Endothelial cell of umbilical vein (primary cell): ENCODE results near the gene ZNF146. TPM values are rescaled to one million over a fixed set of nuclear protein-coding genes. Genes with fewer than 3 reads are reported as not detected.

Experiments
- Bru-seq: library from RNA; stranded (reverse); fragments of 400-500 nt; gene quantifications from one replicate; lab custom pipeline; 2021; lab: Mats Ljungman, UMichigan
- BruChase-seq, 2 experiments: library from RNA; stranded (reverse); fragments of 400-500 nt; gene quantifications; one replicate each; lab custom pipeline; 2021; lab: Mats Ljungman, UMichigan
- BruUV-seq: library from RNA; stranded (reverse); fragments of 400-500 nt; replicated peaks from 2 replicates; lab custom pipeline; 2021; lab: Mats Ljungman, UMichigan
- CTCF ChIA-PET: fragments of 300-600, 350-600 bp; sonication (Branson Sonifier 250); formaldehyde crosslinking; loops from one replicate; lab custom pipeline; 2021; ENCODE audit warnings: antibody characterized with exemption, inconsistent platforms; lab: Charles Lee
- POLR2A ChIA-PET: fragments of 300-600, 350-600 bp; sonication (Branson Sonifier 250); formaldehyde crosslinking; loops from one replicate; lab custom pipeline; 2021; ENCODE audit warnings: antibody characterized with exemption, inconsistent platforms; lab: Charles Lee
- DNase-seq: peaks from one replicate; pipeline ENCODE4 v3.0.0-alpha.2; 2011; ENCODE audit warnings: low read depth, low spot score
- FAIRE-seq: peaks from 2 replicates; lab custom pipeline; 2011; peaks lifted over from hg19 to GRCh38; lab: Jason Lieb, UNC
- H2AFZ ChIP-seq: 2 replicates; pipeline ENCODE4 v1.6.0; 2012; ENCODE audit warnings: low read depth, low read length, control low read depth, inconsistent platforms
- H3K27ac ChIP-seq: 2 replicates; pipeline ENCODE4 v1.5.1; 2011; ENCODE audit warnings: low read depth, mild to moderate bottlenecking, control low read depth, low read length, moderate library complexity; ENCODE audit not compliant: insufficient read depth
- H3K27me3 ChIP-seq, 2 experiments: 2 replicates each; pipeline versions ENCODE4 v1.6.0 to v1.6.1; 2011; ENCODE audit warnings: low read length in 2 of 2, mixed read lengths in 1 of 2; ENCODE audit not compliant: control insufficient read depth in 2 of 2, insufficient read depth in 2 of 2
- H3K36me3 ChIP-seq, 2 experiments: 2 replicates in 1 of 2; 3 replicates in 1 of 2; pipeline ENCODE4 v1.5.1; 2011; ENCODE audit warnings: low read length in 2 of 2, mild to moderate bottlenecking in 1 of 2, moderate library complexity in 1 of 2; ENCODE audit not compliant: control insufficient read depth in 2 of 2, insufficient read depth in 2 of 2; ENCODE audit errors: extremely low read depth in 1 of 2
- H3K4me1 ChIP-seq: 3 replicates; pipeline ENCODE4 v1.5.1; 2011; ENCODE audit warnings: mild to moderate bottlenecking, low read length; ENCODE audit not compliant: control insufficient read depth, insufficient read depth; ENCODE audit errors: extremely low read depth
- H3K4me2 ChIP-seq: 2 replicates; pipeline ENCODE4 v1.6.1; 2011; ENCODE audit warnings: low read length, control low read depth, mixed read lengths; ENCODE audit not compliant: insufficient read depth
- H3K4me3 ChIP-seq, 3 experiments: fragments of 200-600 bp in 1 of 3; sonication (generic), shearing (Covaris generic) in 1 of 3; replicated peaks in 1 of 3; 2 replicates each; pipeline ENCODE4 v1.5.1; 2011 to 2016; ENCODE audit warnings: control low read depth in 3 of 3, low read length in 3 of 3, mild to moderate bottlenecking in 2 of 3, inconsistent platforms in 1 of 3, low read depth in 1 of 3, moderate library complexity in 1 of 3; ENCODE audit not compliant: insufficient read depth in 1 of 3
- H3K79me2 ChIP-seq: 2 replicates; pipeline ENCODE4 v1.6.0; 2012; ENCODE audit warnings: low read length, inconsistent platforms; ENCODE audit not compliant: control insufficient read depth, insufficient read depth
- H3K9ac ChIP-seq: replicated peaks from 2 replicates; pipeline ENCODE3; 2011; ENCODE audit warnings: low read length, control low read depth; ENCODE audit not compliant: insufficient read depth; ENCODE audit errors: extremely low read depth
- H3K9me1 ChIP-seq: replicated peaks from 3 replicates; pipeline ENCODE4 v1.6.0; 2011; ENCODE audit warnings: mild to moderate bottlenecking, low read length; ENCODE audit not compliant: control insufficient read depth, insufficient read depth; ENCODE audit errors: extremely low read depth
- H3K9me3 ChIP-seq: replicated peaks from 2 replicates; pipeline ENCODE4 v1.5.1; 2012; ENCODE audit warnings: low read length, inconsistent platforms; ENCODE audit not compliant: control insufficient read depth, insufficient read depth
- H4K20me1 ChIP-seq: replicated peaks from 2 replicates; pipeline ENCODE3; 2011; ENCODE audit warnings: mild to moderate bottlenecking, low read length; ENCODE audit not compliant: control insufficient read depth, insufficient read depth; ENCODE audit errors: extremely low read depth
- EZH2 ChIP-seq: IDR thresholded peaks from 2 replicates; pipeline ENCODE4 v1.6.1; 2012; ENCODE audit warnings: borderline replicate concordance, low read depth, mild to moderate bottlenecking, moderate library complexity, low read length, inconsistent platforms; ENCODE audit not compliant: severe bottlenecking
- FOS ChIP-seq: IDR thresholded peaks from 2 replicates; pipeline ENCODE4 v1.6.1; 2011; ENCODE audit warnings: mild to moderate bottlenecking, low read length, moderate library complexity, borderline replicate concordance; ENCODE audit not compliant: insufficient read depth
- GATA2 ChIP-seq: IDR thresholded peaks from 2 replicates; pipeline ENCODE4 v1.7.0; 2011; ENCODE audit warnings: low read depth, mild to moderate bottlenecking, moderate library complexity, mixed read lengths, low read length; ENCODE audit not compliant: insufficient read length, insufficient read depth
- JUN ChIP-seq: IDR thresholded peaks from 2 replicates; pipeline ENCODE4 v1.6.1; 2011; ENCODE audit warnings: borderline replicate concordance, low read depth; ENCODE audit not compliant: insufficient read length, insufficient read depth
- MYC ChIP-seq: IDR thresholded peaks from one replicate; pipeline ENCODE4 v1.6.1; 2011; ENCODE audit warnings: mild to moderate bottlenecking, low read depth, low read length
- POLR2A ChIP-seq: IDR thresholded peaks from 2 replicates; pipeline ENCODE4 v1.6.1; 2012; ENCODE audit warnings: low read depth, mild to moderate bottlenecking, control low read depth, low read length
- POLR2AphosphoS5 ChIP-seq: IDR thresholded peaks from 2 replicates; pipeline ENCODE4 v1.6.1; 2012; ENCODE audit warnings: low read depth, mild to moderate bottlenecking, control low read depth, low read length, moderate library complexity; ENCODE audit not compliant: insufficient read depth
- dilution Hi-C: fragments of 300-500 bp; cut with MboI; formaldehyde crosslinking; loops from one replicate; pipeline ENCODE4 v1.15.0; 2019; ENCODE audit warnings: low sequenced_read_pairs; ENCODE audit not compliant: extremely low pct_ligation_motif_present
- intact Hi-C: fragments of 100-400 bp; cut with micrococcal nuclease; formaldehyde crosslinking; loops from one replicate; pipeline ENCODE4 v1.10.0; 2022
- long read RNA-seq: library from polyadenylated mRNA; stranded (forward); transcript quantifications from one replicate; pipeline ENCODE4 v2.0.0, GENCODE V29; 2021
- polyA minus RNA-seq, 3 experiments: library from RNA; depleted of rRNA, polyadenylated mRNA; stranded (reverse); fragments of >200 nt; gene quantifications; 1 replicate in 1 of 3; 2 replicates in 2 of 3; pipeline ENCODE4 v1.2.3, GENCODE V29; 2011
- polyA plus RNA-seq, 4 experiments: library from polyadenylated mRNA; depleted of rRNA in 3 of 4; stranded (reverse) in 3 of 4; unstranded in 1 of 4; fragments of >200 nt; gene quantifications; 2 replicates each; pipeline versions ENCODE4 v1.2.1 to v1.2.3, GENCODE V29; 2011 to 2012; ENCODE audit warnings: missing spikeins in 1 of 4
- total RNA-seq: library from RNA; stranded (reverse); gene quantifications from 2 replicates; pipeline ENCODE4 v1.2.3, GENCODE V29; 2021
- TF ChIP-seq, protein P1 (sequence below), 2 donors: IDR thresholded peaks; 1 replicate in 1 of 2; 2 replicates in 1 of 2; pipeline ENCODE4 v1.5.1; 2011; ENCODE audit warnings: low read length in 2 of 2, mild to moderate bottlenecking in 2 of 2, moderate library complexity in 2 of 2, control low read depth in 1 of 2, inconsistent platforms in 1 of 2, low read depth in 1 of 2; ENCODE audit not compliant: insufficient read depth in 1 of 2; ENCODE audit errors: extremely low read depth in 1 of 2
- TF ChIP-seq, protein P2 (sequence below): IDR thresholded peaks from 2 replicates; pipeline ENCODE4 v1.6.1; 2011; ENCODE audit not compliant: insufficient read depth, insufficient read length

Gene ZNF146
- total RNA-seq (63.3 and 65.9 TPM in 2 replicates), polyA plus RNA-seq (9.7 and 17.8 TPM in 2 replicates), polyA minus RNA-seq (27.5 and 33.4 TPM in 2 replicates), Bru-seq, nascent RNA (percentile 95 among the genes with signal in this experiment), BruChase-seq, experiment 1, labeled RNA remaining after a 6-hour chase (percentile 94 among the genes with signal in this experiment), BruChase-seq, experiment 2, labeled RNA remaining after a 2-hour chase (percentile 98 among the genes with signal in this experiment)
- polyA plus RNA-seq (2011; cell fraction: cytosol; rRNA removed): 41.8 and 43.2 TPM in 2 replicates
- polyA plus RNA-seq (2011; cell fraction: nucleus; rRNA removed): 33.1 and 35.4 TPM in 2 replicates
- 73.0 and 89.2 TPM in 2 replicates for polyA plus RNA-seq (2012)
- polyA minus RNA-seq (2011; cell fraction: cytosol; rRNA and poly(A)+ RNA removed): 27.8 TPM
- 26.2 and 32.1 TPM in 2 replicates for polyA minus RNA-seq (2011; cell fraction: nucleus; rRNA and poly(A)+ RNA removed)
- long read RNA-seq, transcript ZNF146-201 (4 exons, 3,326 nt): major isoform, 20 of 92 reads
- long read RNA-seq, transcript ZNF146-202 (3 exons, 3,780 nt): minor isoform, 13 of 92 reads
- long read RNA-seq, partial matches to known transcripts: 0 of 92 reads
- long read RNA-seq, other reads (novel, unspliced or antisense): 54 of 92 reads

DNA sequence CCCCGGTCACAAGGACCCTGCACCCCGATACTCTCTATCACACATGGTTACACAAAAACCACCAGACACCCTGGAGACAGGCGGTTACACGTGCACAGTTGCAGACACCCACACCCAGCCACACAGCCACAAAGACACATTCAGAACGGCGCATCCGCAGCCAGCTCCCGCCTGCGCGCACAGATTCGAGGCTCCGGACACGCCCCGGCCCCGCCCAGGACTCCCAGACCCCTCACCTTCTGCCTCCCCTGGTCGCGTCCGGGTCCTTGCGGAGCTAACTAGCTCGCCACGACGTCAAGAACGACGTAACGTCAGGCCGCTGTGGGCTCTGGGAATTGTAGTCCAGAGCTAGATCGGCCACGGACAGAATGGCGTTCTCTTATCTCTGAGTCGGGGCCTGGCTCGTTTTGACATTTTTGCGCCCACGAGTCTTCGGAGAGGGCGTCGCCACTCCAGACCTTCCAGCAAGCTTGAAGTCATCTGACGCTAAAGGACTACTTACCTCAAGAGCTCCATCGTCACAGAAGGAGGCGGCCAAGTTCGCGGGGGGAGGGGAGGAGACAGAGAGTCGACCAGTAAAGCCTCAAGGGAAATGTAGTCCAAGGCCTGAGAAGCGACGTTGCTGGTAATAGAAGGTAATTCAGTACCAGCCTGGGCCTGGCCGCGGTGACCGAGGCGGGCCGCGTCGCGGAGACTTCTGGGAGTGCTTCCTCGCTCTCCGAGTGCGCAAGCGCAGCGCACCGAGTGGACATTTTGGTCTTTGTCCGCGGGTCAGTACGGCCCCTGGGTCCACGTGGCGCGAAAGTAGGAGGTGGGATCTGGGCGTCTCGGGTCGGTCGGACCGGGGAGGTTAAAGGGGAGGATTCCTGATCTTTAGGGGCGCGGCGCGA lies at the start of gene ZNF146, which contains the start of gene ZNF565:
ZNF146 (plus strand) TSS at position 721 of the 890 bp plus-strand sequence. CDS start 21,335 bp downstream, outside the sequence.
ZNF565 (minus strand) TSS at position 280 of the 890 bp plus-strand sequence. CDS start 12,680 bp downstream, outside the sequence.
- no TSS peak for BruUV-seq
- dilution Hi-C loops: no loop called here
- FAIRE-seq: peak; percentile 95

More for the DNA sequence above, at the start of gene ZNF146, which contains the start of gene ZNF565:
- Histone ChIP-seq H3K9me3 (no peaks in the 10 kb centered on the region), H3K9me1 (no peaks in the 10 kb centered on the region), H3K4me3 (peak within 1 kb of the TSS; percentile 78 to 93 (median 87)), H3K9ac (peak within 1 kb of the TSS; percentile 99), H3K36me3 (no peaks in the 10 kb centered on the region), H3K27ac (peak within 1 kb of the TSS; percentile 82), H2AFZ (peak within 1 kb of the TSS; percentile 73), H3K4me1 (peaks cover 5% of the 10 kb centered on the region), H3K4me2 (peak within 1 kb of the TSS; percentile 94), H3K79me2 (peaks cover 51% of the 10 kb centered on the region), H4K20me1 (no peaks in the 10 kb centered on the region), H3K27me3 (no peaks in the 10 kb centered on the region)
- peak; percentile 98 for DNase-seq
- POLR2A ChIA-PET: interaction anchor here (0.6 to 1.3 kb wide), 6 partner anchors 11 to 1120 kb away, joined by 3 to 5 read pairs (median 3); partner anchors contain the start of genes ZNF260 and ZNF566
- CTCF ChIA-PET: interaction anchor here (0.8 to 1.5 kb wide), 5 partner anchors 11 to 162 kb away, joined by 3 to 8 read pairs (median 4); no protein-coding TSS in a partner anchor
- intact Hi-C loops: loop anchor here (1.0 to 10.0 kb wide), 7 partner anchors 11 to 560 kb away; partner anchors contain the start of genes TBCB, ZFP14, ZNF260 and ZNF566
- TF ChIP-seq, protein P1, sequence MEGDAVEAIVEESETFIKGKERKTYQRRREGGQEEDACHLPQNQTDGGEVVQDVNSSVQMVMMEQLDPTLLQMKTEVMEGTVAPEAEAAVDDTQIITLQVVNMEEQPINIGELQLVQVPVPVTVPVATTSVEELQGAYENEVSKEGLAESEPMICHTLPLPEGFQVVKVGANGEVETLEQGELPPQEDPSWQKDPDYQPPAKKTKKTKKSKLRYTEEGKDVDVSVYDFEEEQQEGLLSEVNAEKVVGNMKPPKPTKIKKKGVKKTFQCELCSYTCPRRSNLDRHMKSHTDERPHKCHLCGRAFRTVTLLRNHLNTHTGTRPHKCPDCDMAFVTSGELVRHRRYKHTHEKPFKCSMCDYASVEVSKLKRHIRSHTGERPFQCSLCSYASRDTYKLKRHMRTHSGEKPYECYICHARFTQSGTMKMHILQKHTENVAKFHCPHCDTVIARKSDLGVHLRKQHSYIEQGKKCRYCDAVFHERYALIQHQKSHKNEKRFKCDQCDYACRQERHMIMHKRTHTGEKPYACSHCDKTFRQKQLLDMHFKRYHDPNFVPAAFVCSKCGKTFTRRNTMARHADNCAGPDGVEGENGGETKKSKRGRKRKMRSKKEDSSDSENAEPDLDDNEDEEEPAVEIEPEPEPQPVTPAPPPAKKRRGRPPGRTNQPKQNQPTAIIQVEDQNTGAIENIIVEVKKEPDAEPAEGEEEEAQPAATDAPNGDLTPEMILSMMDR (IDR thresholded peaks at IDR 0.05; ENCODE audit: extremely low read depth in 1 of 2, insufficient read depth in 1 of 2, low read depth in 1 of 2, low read length in 2 of 2): no peak
- TF ChIP-seq MYC (peak; percentile 91), POLR2A (peak; percentile 86), JUN (no peak), FOS (no peak), POLR2AphosphoS5 (peak; percentile 79), EZH2 (no peak), GATA2 (no peak)
- TF ChIP-seq, protein P2, sequence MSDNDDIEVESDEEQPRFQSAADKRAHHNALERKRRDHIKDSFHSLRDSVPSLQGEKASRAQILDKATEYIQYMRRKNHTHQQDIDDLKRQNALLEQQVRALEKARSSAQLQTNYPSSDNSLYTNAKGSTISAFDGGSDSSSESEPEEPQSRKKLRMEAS: peak; percentile 92
